ENCODE results near the gene NPAS3. TPM values are rescaled to one million over a fixed set of nuclear protein-coding genes. Genes with fewer than 3 reads are reported as not detected.

NPAS3 gene
- total RNA-seq, 1 donor from 2014 or later = 2.5 TPM

DNA sequence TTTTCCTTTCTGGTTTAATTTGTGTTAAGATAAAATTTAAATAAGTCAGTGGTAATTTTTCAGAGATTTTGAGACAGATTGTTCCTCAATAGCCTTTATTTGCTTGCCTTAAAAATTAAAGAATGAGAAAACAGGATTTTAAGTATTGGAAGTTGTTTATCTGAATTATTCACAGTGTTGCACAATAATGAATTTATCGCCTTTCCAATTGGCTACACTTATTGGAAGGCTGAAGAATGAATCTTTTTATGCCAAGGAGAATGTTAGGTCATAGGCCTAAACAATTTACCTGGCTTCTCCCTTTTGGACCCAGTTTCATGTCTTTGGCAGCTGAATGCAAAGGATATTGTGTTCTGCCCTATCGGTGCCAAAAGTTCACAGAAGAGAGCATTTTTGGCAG, 250.2 kb downstream of the NPAS3 start:
- no peaks in the 10 kb centered on the region for H3K36me3 ChIP-seq
- no peaks in the 10 kb centered on the region for H3K4me1 ChIP-seq
- TF ChIP-seq, protein P1, sequence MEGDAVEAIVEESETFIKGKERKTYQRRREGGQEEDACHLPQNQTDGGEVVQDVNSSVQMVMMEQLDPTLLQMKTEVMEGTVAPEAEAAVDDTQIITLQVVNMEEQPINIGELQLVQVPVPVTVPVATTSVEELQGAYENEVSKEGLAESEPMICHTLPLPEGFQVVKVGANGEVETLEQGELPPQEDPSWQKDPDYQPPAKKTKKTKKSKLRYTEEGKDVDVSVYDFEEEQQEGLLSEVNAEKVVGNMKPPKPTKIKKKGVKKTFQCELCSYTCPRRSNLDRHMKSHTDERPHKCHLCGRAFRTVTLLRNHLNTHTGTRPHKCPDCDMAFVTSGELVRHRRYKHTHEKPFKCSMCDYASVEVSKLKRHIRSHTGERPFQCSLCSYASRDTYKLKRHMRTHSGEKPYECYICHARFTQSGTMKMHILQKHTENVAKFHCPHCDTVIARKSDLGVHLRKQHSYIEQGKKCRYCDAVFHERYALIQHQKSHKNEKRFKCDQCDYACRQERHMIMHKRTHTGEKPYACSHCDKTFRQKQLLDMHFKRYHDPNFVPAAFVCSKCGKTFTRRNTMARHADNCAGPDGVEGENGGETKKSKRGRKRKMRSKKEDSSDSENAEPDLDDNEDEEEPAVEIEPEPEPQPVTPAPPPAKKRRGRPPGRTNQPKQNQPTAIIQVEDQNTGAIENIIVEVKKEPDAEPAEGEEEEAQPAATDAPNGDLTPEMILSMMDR (IDR thresholded peaks at IDR 0.05; ENCODE audit: borderline replicate concordance) = no peak
- no peak overlapping the region for H3K27ac ChIP-seq (replicated peaks)
- no peak overlapping the region for H3K4me3 ChIP-seq
- H3K27me3 ChIP-seq (ENCODE audit: low read depth) = peaks cover 8% of the 10 kb centered on the region
- no peak for DNase-seq
- no peaks in the 10 kb centered on the region for H3K9me3 ChIP-seq (replicated peaks)
- intact Hi-C loops (cut with micrococcal nuclease) = no loop called here

DNA sequence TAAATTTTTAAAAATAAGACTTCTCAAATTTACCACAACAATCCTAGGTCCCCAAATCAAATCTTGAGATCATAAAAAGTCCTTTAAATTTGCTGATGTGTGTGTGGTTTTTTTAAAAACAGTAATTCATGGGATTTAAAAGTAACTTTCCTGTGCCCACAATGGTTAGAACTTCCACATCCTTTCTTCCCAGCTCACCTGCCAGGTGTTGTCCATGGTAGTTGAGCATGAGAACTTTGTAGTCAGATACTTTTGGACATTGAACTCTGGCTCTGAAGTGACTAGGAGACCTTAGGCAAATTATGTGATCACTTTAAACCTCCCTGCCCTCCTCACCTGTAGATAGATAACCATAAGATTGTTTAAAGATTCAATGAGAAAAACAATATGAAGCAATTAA, 253.2 kb downstream of the NPAS3 start:
- H3K9me3 ChIP-seq (replicated peaks) = no peaks in the 10 kb centered on the region
- no peaks in the 10 kb centered on the region for H3K36me3 ChIP-seq
- DNase-seq = no peak
- intact Hi-C loops (cut with micrococcal nuclease) = no loop called here
- no peak overlapping the region for H3K27ac ChIP-seq (replicated peaks)
- no peaks in the 10 kb centered on the region for H3K4me1 ChIP-seq
- no peak overlapping the region for H3K4me3 ChIP-seq
- TF ChIP-seq, protein P1 (IDR thresholded peaks at IDR 0.05; ENCODE audit: borderline replicate concordance) = no peak
- no peaks in the 10 kb centered on the region for H3K27me3 ChIP-seq (ENCODE audit: low read depth)

- H3K27ac ChIP-seq (replicated peaks) = no peak overlapping the region
- DNase-seq = no peak
These were observed 255.9 kb downstream of the NPAS3 start for GRCh38 chr14:33194551-33194950.

GRCh38 chr14:33198684-33199083, 260.0 kb downstream of the NPAS3 start:
- Histone ChIP-seq H3K27ac (replicated peaks) (no peak overlapping the region), H3K4me1 (no peaks in the 10 kb centered on the region), H3K4me3 (no peak overlapping the region), H3K36me3 (no peaks in the 10 kb centered on the region), H3K27me3 (ENCODE audit: low read depth) (no peaks in the 10 kb centered on the region), H3K9me3 (replicated peaks) (no peaks in the 10 kb centered on the region)
- intact Hi-C loops (cut with micrococcal nuclease) = no loop called here
- no peak for DNase-seq
- TF ChIP-seq, protein P1 (IDR thresholded peaks at IDR 0.05; ENCODE audit: borderline replicate concordance) = no peak

More at GRCh38 chr14:33194551-33194950, 255.9 kb downstream of the NPAS3 start:
- intact Hi-C loops (cut with micrococcal nuclease) = no loop called here
- Histone ChIP-seq H3K27me3 (ENCODE audit: low read depth) (no peaks in the 10 kb centered on the region), H3K9me3 (replicated peaks) (no peaks in the 10 kb centered on the region), H3K4me3 (no peak overlapping the region), H3K4me1 (no peaks in the 10 kb centered on the region), H3K36me3 (no peaks in the 10 kb centered on the region)
- TF ChIP-seq, protein P1 (IDR thresholded peaks at IDR 0.05; ENCODE audit: borderline replicate concordance) = no peak

- H3K27ac ChIP-seq (replicated peaks) = no peak overlapping the region
- no peaks in the 10 kb centered on the region for H3K4me1 ChIP-seq
- no peak overlapping the region for H3K4me3 ChIP-seq
- H3K9me3 ChIP-seq (replicated peaks) = no peaks in the 10 kb centered on the region
- no peak for DNase-seq
- intact Hi-C loops (cut with micrococcal nuclease) = no loop called here
- H3K27me3 ChIP-seq (ENCODE audit: low read depth) = no peaks in the 10 kb centered on the region
- TF ChIP-seq, protein P1 (IDR thresholded peaks at IDR 0.05; ENCODE audit: borderline replicate concordance) = no peak
- no peaks in the 10 kb centered on the region for H3K36me3 ChIP-seq
These were observed 262.4 kb downstream of the NPAS3 start for GRCh38 chr14:33201116-33201515.

DNA sequence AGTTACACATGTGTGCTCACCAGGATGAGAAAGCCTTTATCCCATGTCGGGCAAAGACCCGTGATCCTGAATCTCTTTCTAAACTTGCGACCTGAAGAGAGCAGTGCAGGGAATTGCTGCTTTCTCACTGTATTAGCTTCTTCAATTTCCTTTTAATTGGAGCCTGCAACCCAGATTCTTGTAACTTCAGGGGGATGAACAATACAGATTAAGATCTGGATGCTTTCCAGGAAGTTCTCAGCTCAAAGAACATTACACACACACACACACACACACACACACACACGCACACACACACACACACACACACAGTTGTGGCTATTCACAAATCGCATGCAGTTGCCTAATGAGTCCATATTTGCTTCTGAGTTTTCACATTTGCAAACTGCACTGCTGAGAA, 268.3 kb downstream of the NPAS3 start:
- Histone ChIP-seq H3K4me3 (no peak overlapping the region), H3K4me1 (no peaks in the 10 kb centered on the region), H3K27me3 (ENCODE audit: low read depth) (no peaks in the 10 kb centered on the region), H3K27ac (replicated peaks) (no peak overlapping the region), H3K9me3 (replicated peaks) (no peaks in the 10 kb centered on the region), H3K36me3 (no peaks in the 10 kb centered on the region)
- DNase-seq = no peak
- TF ChIP-seq, protein P1 (IDR thresholded peaks at IDR 0.05; ENCODE audit: borderline replicate concordance) = no peak
- intact Hi-C loops (cut with micrococcal nuclease) = no loop called here
